PC-3 (cell line): ENCODE measurements around the gene PQBP1. TPM values are rescaled to one million over a fixed set of nuclear protein-coding genes. Genes with fewer than 3 reads are reported as not detected.
"Not testable (repeated sequence)": the region's sequence is repeated elsewhere in the genome, so short reads cannot be mapped to it uniquely, and the experiment has no call there.

Experiments
- ATAC-seq: fragments of 200-7000 bp; cut with Tn5 transposase; 2 replicates; pipeline ENCODE4 v1.9.1; 2020; ENCODE audit warnings: mild to moderate bottlenecking, moderate library complexity
- BruUV-seq: library from RNA; stranded (reverse); fragments of 400-500 nt; replicated peaks from 2 replicates; lab custom pipeline; 2021; lab: Mats Ljungman, UMichigan
- CTCF ChIA-PET: fragments of 300-600 bp; sonication (Branson Sonifier 250); formaldehyde crosslinking; loops from one replicate; lab custom pipeline; 2022; ENCODE audit warnings: antibody characterized with exemption; lab: Charles Lee
- POLR2A ChIA-PET: fragments of 300-600 bp; sonication (Branson Sonifier 250); formaldehyde crosslinking; loops from one replicate; lab custom pipeline; 2022; ENCODE audit warnings: antibody characterized with exemption; ENCODE audit not compliant: unreplicated experiment; lab: Charles Lee
- DNase-seq: peaks from one replicate; pipeline ENCODE4 v3.0.0-alpha.2; 2015
- H2AFZ ChIP-seq: fragments of 300-600 bp; sonication (generic); 2 replicates; pipeline ENCODE4 v1.6.0; 2016; ENCODE audit warnings: antibody characterized with exemption, low read length
- H3F3A ChIP-seq: fragments of 300-600 bp; sonication (generic); one replicate; pipeline ENCODE4 v1.6.0; 2017; ENCODE audit warnings: antibody characterized with exemption, low read length, control low read depth, mild to moderate bottlenecking; ENCODE audit not compliant: unreplicated experiment
- H3K27ac ChIP-seq: fragments of 300-600 bp; sonication (generic); 2 replicates; pipeline ENCODE4 v1.5.1; 2016; ENCODE audit warnings: mild to moderate bottlenecking, low read length
- H3K27me3 ChIP-seq: fragments of 300-600 bp; sonication (generic); 2 replicates; pipeline ENCODE4 v1.6.1; 2016; ENCODE audit warnings: low read length, mixed read lengths
- H3K36me3 ChIP-seq: fragments of 300-600 bp; sonication (generic); 2 replicates; pipeline ENCODE4 v1.6.1; 2016; ENCODE audit warnings: low read depth, mixed run types, low read length, mixed read lengths
- H3K4me1 ChIP-seq: fragments of 300-600 bp; sonication (generic); 2 replicates; pipeline ENCODE4 v1.5.1; 2016; ENCODE audit warnings: low read length; ENCODE audit not compliant: insufficient read depth
- H3K4me2 ChIP-seq: fragments of 300-600 bp; sonication (generic); 2 replicates; pipeline ENCODE4 v1.6.0; 2016; ENCODE audit warnings: low read length
- H3K4me3 ChIP-seq: fragments of 300-600 bp; sonication (generic); 2 replicates; pipeline ENCODE4 v1.5.1; 2016; ENCODE audit warnings: mild to moderate bottlenecking, low read length, mixed read lengths
- H3K79me2 ChIP-seq: fragments of 300-600 bp; sonication (generic); 2 replicates; pipeline ENCODE4 v1.6.1; 2017; ENCODE audit warnings: low read length, mixed read lengths
- H3K9ac ChIP-seq: fragments of 300-600 bp; sonication (generic); 2 replicates; pipeline ENCODE4 v1.6.0; 2016; ENCODE audit warnings: mild to moderate bottlenecking, low read length
- H3K9me2 ChIP-seq: fragments of 300-600 bp; sonication (generic); replicated peaks from 2 replicates; pipeline ENCODE4 v1.6.1; 2016; ENCODE audit warnings: mixed run types, low read length, mixed read lengths
- H3K9me3 ChIP-seq: fragments of 300-600 bp; sonication (generic); 2 replicates; pipeline ENCODE4 v1.6.1; 2016; ENCODE audit warnings: low read length, mixed read lengths
- H4K20me1 ChIP-seq: fragments of 300-600 bp; sonication (generic); 2 replicates; pipeline ENCODE4 v1.6.1; 2016; ENCODE audit warnings: low read length, mixed read lengths
- EZH2 ChIP-seq: fragments of 300-600 bp; sonication (generic); IDR thresholded peaks from one replicate; pipeline ENCODE4 v1.6.1; 2017; ENCODE audit warnings: antibody characterized with exemption, mild to moderate bottlenecking, low read length; ENCODE audit not compliant: unreplicated experiment
- EZH2phosphoT487 ChIP-seq: fragments of 300-600 bp; sonication (generic); IDR thresholded peaks from 2 replicates; pipeline ENCODE4 v1.6.1; 2018; ENCODE audit warnings: mild to moderate bottlenecking, antibody characterized with exemption, low read length, borderline replicate concordance
- intact Hi-C: fragments of 100-400 bp; cut with micrococcal nuclease; formaldehyde crosslinking; loops from 2 replicates; pipeline ENCODE4 v1.9.0; 2023
- total RNA-seq: library from RNA; depleted of rRNA; stranded (reverse); fragments of >200 nt; gene quantifications from 2 replicates; pipeline ENCODE4 v1.2.3, GENCODE V29; 2014
- TF ChIP-seq, protein P1 (sequence below): fragments of 300-600 bp; sonication (generic); conservative IDR thresholded peaks from 2 replicates; pipeline ENCODE4 v1.5.1; 2017; ENCODE audit warnings: antibody characterized with exemption, low read depth, mild to moderate bottlenecking, low read length

Gene PQBP1
- total RNA-seq, 1 experiment from 2014 or later, result 189 TPM

- no peaks in the 10 kb centered on the region for H3K79me2 ChIP-seq
- ChIA-PET CTCF (no interaction called here), POLR2A (no interaction called here)
- H3K27me3 ChIP-seq, result no peaks in the 10 kb centered on the region
- H3K9ac ChIP-seq, result no peak overlapping the region
- no peaks in the 10 kb centered on the region for H3K9me2 ChIP-seq
- H4K20me1 ChIP-seq, result no peaks in the 10 kb centered on the region
- H3K9me3 ChIP-seq, result no peaks in the 10 kb centered on the region
- H3K4me3 ChIP-seq, result peak overlapping the region; percentile 35; the same call in 1 of the 2 replicates
- no peaks in the 10 kb centered on the region for H3K4me1 ChIP-seq
- peak; percentile 67 for DNase-seq
- 0 out of 2 replicates have a peak overlapping the region, but pooled peaks have one; percentile 48 for H2AFZ ChIP-seq
- H3K27ac ChIP-seq, result no peak overlapping the region
- BruUV-seq, result no TSS peak
- no peaks in the 10 kb centered on the region for H3F3A ChIP-seq
- TF ChIP-seq, protein P1, sequence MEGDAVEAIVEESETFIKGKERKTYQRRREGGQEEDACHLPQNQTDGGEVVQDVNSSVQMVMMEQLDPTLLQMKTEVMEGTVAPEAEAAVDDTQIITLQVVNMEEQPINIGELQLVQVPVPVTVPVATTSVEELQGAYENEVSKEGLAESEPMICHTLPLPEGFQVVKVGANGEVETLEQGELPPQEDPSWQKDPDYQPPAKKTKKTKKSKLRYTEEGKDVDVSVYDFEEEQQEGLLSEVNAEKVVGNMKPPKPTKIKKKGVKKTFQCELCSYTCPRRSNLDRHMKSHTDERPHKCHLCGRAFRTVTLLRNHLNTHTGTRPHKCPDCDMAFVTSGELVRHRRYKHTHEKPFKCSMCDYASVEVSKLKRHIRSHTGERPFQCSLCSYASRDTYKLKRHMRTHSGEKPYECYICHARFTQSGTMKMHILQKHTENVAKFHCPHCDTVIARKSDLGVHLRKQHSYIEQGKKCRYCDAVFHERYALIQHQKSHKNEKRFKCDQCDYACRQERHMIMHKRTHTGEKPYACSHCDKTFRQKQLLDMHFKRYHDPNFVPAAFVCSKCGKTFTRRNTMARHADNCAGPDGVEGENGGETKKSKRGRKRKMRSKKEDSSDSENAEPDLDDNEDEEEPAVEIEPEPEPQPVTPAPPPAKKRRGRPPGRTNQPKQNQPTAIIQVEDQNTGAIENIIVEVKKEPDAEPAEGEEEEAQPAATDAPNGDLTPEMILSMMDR, result peak; percentile 56
- no peak for TF ChIP-seq EZH2phosphoT487
- intact Hi-C loops, result loop anchor here (2.0 kb wide), 1 partner anchor 36 kb away; no protein-coding TSS in a partner anchor
- peak overlapping the region; percentile 59 for H3K4me2 ChIP-seq
- no peaks in the 10 kb centered on the region for H3K36me3 ChIP-seq
- ATAC-seq, result peak; percentile 59
Observed at GRCh38 chrX:48854898-48855297, 42.8 kb upstream of the PQBP1 start.

DNA sequence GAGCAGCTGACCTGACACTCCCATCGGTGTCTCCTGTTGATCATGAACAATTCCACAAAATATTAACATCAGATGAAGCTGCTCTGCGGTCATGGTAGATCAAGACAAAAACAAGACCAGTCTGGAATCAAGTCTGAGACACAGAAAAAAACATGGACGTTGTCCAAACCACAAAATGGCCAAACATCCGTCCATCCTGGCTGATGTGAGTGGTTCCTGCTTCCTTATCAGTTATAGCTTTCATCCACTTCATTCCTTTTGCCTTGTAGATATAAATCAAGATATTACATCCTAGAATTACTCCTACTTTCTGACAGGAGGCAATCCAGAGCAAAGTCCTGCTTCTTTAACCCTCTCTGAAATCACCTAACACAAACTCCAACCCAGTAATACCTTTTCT lies 33.5 kb upstream of the PQBP1 start:
- ATAC-seq (no peak), DNase-seq (peak; percentile 42)
- no peaks in the 10 kb centered on the region for H3K79me2 ChIP-seq
- H3K4me3 ChIP-seq, result no peak overlapping the region
- H3K9me3 ChIP-seq, result no peaks in the 10 kb centered on the region
- H3K4me2 ChIP-seq, result peak overlapping the region; percentile 37
- CTCF ChIA-PET, result no interaction called here
- no peak overlapping the region for H2AFZ ChIP-seq
- BruUV-seq, result no TSS peak
- intact Hi-C loops, result no loop called here
- no peaks in the 10 kb centered on the region for H3K9me2 ChIP-seq
- no peak overlapping the region for H3K9ac ChIP-seq
- no peak overlapping the region for H3K27ac ChIP-seq
- TF ChIP-seq, protein P1, result no peak
- TF ChIP-seq EZH2, result no peak
- TF ChIP-seq EZH2phosphoT487, result no peak
- H3K27me3 ChIP-seq, result no peaks in the 10 kb centered on the region
- H3K36me3 ChIP-seq, result no peaks in the 10 kb centered on the region
- no peaks in the 10 kb centered on the region for H4K20me1 ChIP-seq
- no peaks in the 10 kb centered on the region for H3F3A ChIP-seq
- POLR2A ChIA-PET, result no interaction called here
- H3K4me1 ChIP-seq, result peaks cover 20% of the 10 kb centered on the region

- POLR2A ChIA-PET, CTCF ChIA-PET, H3K79me2 ChIP-seq, H3K4me1 ChIP-seq, H2AFZ ChIP-seq, H3K36me3 ChIP-seq, DNase-seq, H3K9me2 ChIP-seq, H3K9me3 ChIP-seq, H3K27me3 ChIP-seq, BruUV-seq, ATAC-seq, H4K20me1 ChIP-seq, intact Hi-C loops, H3K4me3 ChIP-seq, H3K27ac ChIP-seq, H3F3A ChIP-seq, H3K4me2 ChIP-seq, H3K9ac ChIP-seq: not testable (repeated sequence)
Observed at GRCh38 chrX:48872017-48872416, 25.7 kb upstream of the PQBP1 start.

- ATAC-seq, intact Hi-C loops, BruUV-seq, H3K9me2 ChIP-seq, CTCF ChIA-PET, H4K20me1 ChIP-seq, H3K4me1 ChIP-seq, H3K9ac ChIP-seq, DNase-seq, H2AFZ ChIP-seq, H3K4me2 ChIP-seq, H3K27me3 ChIP-seq, H3K4me3 ChIP-seq, H3K79me2 ChIP-seq, H3F3A ChIP-seq, POLR2A ChIA-PET, H3K36me3 ChIP-seq, H3K9me3 ChIP-seq, H3K27ac ChIP-seq: not testable (repeated sequence)
Observed at GRCh38 chrX:48876944-48877343, 20.8 kb upstream of the PQBP1 start.
